Spleen (tissue), 11 donors: ENCODE data around the gene UBA6. TPM values are rescaled to one million over a fixed set of nuclear protein-coding genes. Genes with fewer than 3 reads are reported as not detected.

ENCODE experiments used
- DNase-seq: peaks from one replicate; pipeline ENCODE4 v3.0.0-alpha.2; 2020
- H3K27ac ChIP-seq, 8 donors: fragments of 200-600 bp; sonication (generic) in 7 of 8; 1 replicate in 4 of 8; 2 replicates in 4 of 8; pipeline versions ENCODE4 v1.5.0 to v1.8.0; 2016 to 2021; ENCODE audit warnings: inconsistent platforms in 4 of 8, mild to moderate bottlenecking in 4 of 8, moderate library complexity in 1 of 8
- H3K27me3 ChIP-seq, 7 donors: fragments of 200-600 bp; sonication (generic) in 6 of 7; replicated peaks in 1 of 7; 1 replicate in 4 of 7; 2 replicates in 3 of 7; pipeline versions ENCODE4 v1.5.0 to v1.8.0; 2016 to 2021; ENCODE audit warnings: inconsistent platforms in 3 of 7, mild to moderate bottlenecking in 1 of 7
- H3K36me3 ChIP-seq, 6 donors: fragments of 200-600 bp; sonication (generic) in 5 of 6; 1 replicate in 4 of 6; 2 replicates in 2 of 6; pipeline versions ENCODE4 v1.5.0 to v1.8.0; 2016 to 2021; ENCODE audit warnings: inconsistent platforms in 2 of 6
- H3K4me1 ChIP-seq, 6 donors: fragments of 200-600 bp; sonication (generic) in 5 of 6; 1 replicate in 3 of 6; 2 replicates in 3 of 6; pipeline versions ENCODE4 v1.5.0 to v1.8.0; 2016 to 2021; ENCODE audit warnings: inconsistent platforms in 3 of 6
- H3K4me3 ChIP-seq, 8 donors: fragments of 200-600 bp; sonication (generic) in 7 of 8; 1 replicate in 4 of 8; 2 replicates in 4 of 8; pipeline versions ENCODE4 v1.5.0 to v1.8.0; 2016 to 2021; ENCODE audit warnings: inconsistent platforms in 4 of 8, mild to moderate bottlenecking in 4 of 8, moderate library complexity in 2 of 8
- H3K9me3 ChIP-seq, 8 donors: fragments of 200-600 bp; sonication (generic) in 7 of 8; 1 replicate in 4 of 8; 2 replicates in 4 of 8; pipeline versions ENCODE4 v1.5.0 to v1.8.0; 2016 to 2021; ENCODE audit warnings: inconsistent platforms in 4 of 8
- CTCF ChIP-seq, 11 experiments: fragments of 200-600 bp in 7 of 11; fragments of 450-650 bp in 4 of 11; sonication (generic) in 4 of 11; IDR thresholded peaks in 8 of 11; conservative IDR thresholded peaks in 3 of 11; 1 replicate in 7 of 11; 2 replicates in 4 of 11; pipeline versions ENCODE4 v1.4.0 to v1.8.0; 2016 to 2021; ENCODE audit warnings: antibody characterized with exemption in 11 of 11, inconsistent platforms in 4 of 11, mild to moderate bottlenecking in 1 of 11
- POLR2A ChIP-seq, 3 donors: fragments of 450-650 bp; IDR thresholded peaks; one replicate each; pipeline ENCODE4 v1.5.1; 2017; ENCODE audit warnings: antibody characterized with exemption in 3 of 3, mild to moderate bottlenecking in 1 of 3
- POLR2AphosphoS5 ChIP-seq, 3 donors: sonication (generic); formaldehyde crosslinking; IDR thresholded peaks; one replicate each; pipeline ENCODE4 v1.5.1; 2017; ENCODE audit warnings: antibody characterized with exemption in 3 of 3
- WGBS, 5 donors: extraction: QIAGEN DNeasy Blood & Tissue Kit in 3 of 5; methylation state at CpG; one replicate each; pipeline versions ENCODE4 v1.1.5 to v1.1.7; 2013 to 2018; 5-methylcytosine and 5-hydroxymethylcytosine counted together
- intact Hi-C: fragments of 100-400 bp; cut with DNase I; formaldehyde crosslinking; loops from one replicate; pipeline ENCODE4 v1.15.0; 2023; ENCODE audit warnings: low total_unique reads
- polyA plus RNA-seq, 3 donors: library from polyadenylated mRNA; stranded (reverse); fragments of 200-250 nt; gene quantifications; one replicate each; pipeline ENCODE4 v1.2.1, GENCODE V29; 2013
- total RNA-seq, 7 donors: library from RNA; depleted of rRNA in 3 of 7; stranded (reverse); fragments of >200 nt in 3 of 7; fragmentation: NEBNext Ultra II Directional in 4 of 7; extraction: Animal tissue kit (Norgen Biotek cat#: 25700) in 4 of 7; gene quantifications; one replicate each; pipeline versions ENCODE4 v1.1.0 to v1.2.1, GENCODE V29; 2016 to 2021
- donor health status: healthy with polysubstance abuse.
- donor health status: DM: no; HTN: no; CAD: no; lungs with moderate emphysema.
- donor health status: DM: no; HTN: no; CAD: no.
- donor health status: Bipolar disorder and iron deficiency.
- donor health status: healthy.
- donor health status: DM: no; HTN: no; CAD: no.
- donor health status: DM: yes; HTN: yes; CAD: no.

The UBA6 gene
- total and polyA plus RNA-seq, 10 donors, result 5.8 to 144 (median 64.7) TPM

GRCh38 chr4:67714955-67715354, 14.0 kb upstream of the UBA6 start:
- no peaks in the 10 kb centered on the region for H3K9me3 ChIP-seq
- TF ChIP-seq CTCF (IDR thresholded peaks at IDR 0.05 in 8 of 11, conservative IDR thresholded peaks at IDR 0.05 in 3 of 11), result no peak
- no peak for TF ChIP-seq POLR2A (IDR thresholded peaks at IDR 0.05)
- no peak for TF ChIP-seq POLR2AphosphoS5 (IDR thresholded peaks at IDR 0.05)
- H3K36me3 ChIP-seq, result peaks cover 0 to 40% (median 0%) of the 10 kb centered on the region in 6 donors
- H3K27ac ChIP-seq, result no peak overlapping the region
- no peaks in the 10 kb centered on the region for H3K27me3 ChIP-seq
- intact Hi-C loops, result no loop called here
- no peak for DNase-seq
- H3K4me1 ChIP-seq, result peaks cover 0 to 15% (median 0%) of the 10 kb centered on the region in 6 donors
- no peak overlapping the region for H3K4me3 ChIP-seq
- 81 to 99% (median 89%) methylated on average over 6 of the region's 6 CpGs for WGBS, 5 donors

- Histone ChIP-seq H3K36me3 (peaks cover 0 to 41% (median 0%) of the 10 kb centered on the region in 6 donors), H3K4me3 (no peak overlapping the region), H3K4me1 (peaks cover 0 to 15% (median 0%) of the 10 kb centered on the region in 6 donors), H3K27ac (no peak overlapping the region), H3K9me3 (no peaks in the 10 kb centered on the region), H3K27me3 (no peaks in the 10 kb centered on the region)
- WGBS, 5 donors, result 70 to 92% (median 84%) methylated on average over 1 of the region's 1 CpG
- intact Hi-C loops, result no loop called here
- no peak for TF ChIP-seq CTCF (IDR thresholded peaks at IDR 0.05 in 8 of 11, conservative IDR thresholded peaks at IDR 0.05 in 3 of 11)
- no peak for TF ChIP-seq POLR2A (IDR thresholded peaks at IDR 0.05)
- TF ChIP-seq POLR2AphosphoS5 (IDR thresholded peaks at IDR 0.05), result no peak
- no peak for DNase-seq
These were observed 13.3 kb upstream of the UBA6 start for GRCh38 chr4:67714248-67714583.

GRCh38 chr4:67713529-67714247, 12.7 kb upstream of the UBA6 start:
- H3K4me1 ChIP-seq, result peaks cover 0 to 15% (median 0%) of the 10 kb centered on the region in 6 donors
- H3K4me3 ChIP-seq, result no peak overlapping the region
- peak overlapping the region in 2 of 8 donors; percentile 7 to 16 for H3K27ac ChIP-seq
- intact Hi-C loops, result no loop called here
- TF ChIP-seq POLR2A (IDR thresholded peaks at IDR 0.05) (no peak), CTCF (IDR thresholded peaks at IDR 0.05 in 8 of 11, conservative IDR thresholded peaks at IDR 0.05 in 3 of 11) (no peak), POLR2AphosphoS5 (IDR thresholded peaks at IDR 0.05) (no peak)
- H3K27me3 ChIP-seq, result no peaks in the 10 kb centered on the region
- H3K9me3 ChIP-seq, result no peaks in the 10 kb centered on the region
- DNase-seq, result no peak
- H3K36me3 ChIP-seq, result peaks cover 0 to 41% (median 0%) of the 10 kb centered on the region in 6 donors
- WGBS, 5 donors, result 66 to 86% (median 71%) methylated on average over 12 of the region's 12 CpGs

- H3K9me3 ChIP-seq, result no peaks in the 10 kb centered on the region
- peak overlapping the region in 2 of 8 donors; percentile 14 to 16 for H3K27ac ChIP-seq
- no peaks in the 10 kb centered on the region for H3K27me3 ChIP-seq
- intact Hi-C loops, result no loop called here
- H3K4me3 ChIP-seq, result no peak overlapping the region
- no peak for DNase-seq
- WGBS, 5 donors, result 78 to 87% (median 82%) methylated on average over 7 of the region's 7 CpGs
- peaks cover 0 to 15% (median 0%) of the 10 kb centered on the region in 6 donors for H3K4me1 ChIP-seq
- H3K36me3 ChIP-seq, result peaks cover 0 to 41% (median 0%) of the 10 kb centered on the region in 6 donors
- TF ChIP-seq POLR2A (IDR thresholded peaks at IDR 0.05) (no peak), CTCF (IDR thresholded peaks at IDR 0.05 in 8 of 11, conservative IDR thresholded peaks at IDR 0.05 in 3 of 11) (no peak), POLR2AphosphoS5 (IDR thresholded peaks at IDR 0.05) (no peak)
These were observed 11.9 kb upstream of the UBA6 start for GRCh38 chr4:67712650-67713528.
